Measurements from ENCODE around the gene CYSRT1. TPM values are rescaled to one million over a fixed set of nuclear protein-coding genes. Genes with fewer than 3 reads are reported as not detected.

Gene CYSRT1
- total RNA-seq, 1 experiment from 2014 or later, result 1.7 TPM

DNA sequence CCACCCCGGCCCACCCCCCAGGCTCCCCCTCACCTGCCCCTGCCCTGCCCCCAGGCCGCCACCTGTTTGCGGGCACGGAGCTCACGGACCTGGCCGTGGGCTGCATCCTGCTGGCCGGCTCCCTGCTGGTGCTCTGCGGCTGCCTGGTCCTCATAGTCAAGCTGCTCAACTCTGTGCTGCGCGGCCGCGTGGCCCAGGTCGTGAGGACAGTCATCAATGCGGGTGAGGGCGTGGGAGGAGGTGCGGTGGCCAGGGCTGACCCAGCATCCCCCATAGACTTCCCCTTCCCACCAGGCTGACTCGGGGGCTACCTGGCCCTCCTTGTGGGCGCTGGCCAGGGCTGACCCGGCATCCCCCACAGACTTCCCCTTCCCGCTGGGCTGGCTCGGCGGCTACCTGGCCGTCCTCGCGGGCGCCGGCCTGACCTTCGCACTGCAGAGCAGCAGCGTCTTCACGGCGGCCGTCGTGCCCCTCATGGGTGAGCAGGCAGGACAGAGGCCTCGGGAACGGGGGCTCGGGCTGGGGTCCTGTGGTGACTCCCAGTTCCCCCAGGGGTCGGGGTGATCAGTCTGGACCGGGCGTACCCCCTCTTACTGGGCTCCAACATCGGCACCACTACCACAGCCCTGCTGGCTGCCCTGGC is 9.2 kb downstream of the CYSRT1 start:
- Mint-ChIP-seq H3K27me3 (ENCODE audit: insufficient read depth, unreplicated experiment) (no peaks in the 10 kb centered on the region), H3K27ac (ENCODE audit: unreplicated experiment) (no peak overlapping the region), H3K36me3 (ENCODE audit: insufficient read depth, unreplicated experiment) (peaks cover 14% of the 10 kb centered on the region), H3K9me3 (ENCODE audit: unreplicated experiment) (no peaks in the 10 kb centered on the region), H3K4me3 (ENCODE audit: unreplicated experiment) (no peak overlapping the region), H3K4me1 (ENCODE audit: low read depth, unreplicated experiment) (peaks cover 6% of the 10 kb centered on the region)
- ChIA-PET CTCF (interaction anchor here (0.6 to 1.5 kb wide), 2 partner anchors 45 to 350 kb away, joined by 3 to 4 read pairs; partner anchors contain the start of gene SSNA1), POLR2A (no interaction called here)
- no peak overlapping the region for H3K4me3 ChIP-seq (ENCODE audit: low read depth, low read length)
- BruUV-seq (replicated peaks), result no TSS peak
- H3K27me3 ChIP-seq (replicated peaks; ENCODE audit: control insufficient read depth, insufficient read depth, low read length), result no peaks in the 10 kb centered on the region
- no peaks in the 10 kb centered on the region for H3K9me3 ChIP-seq
- intact Hi-C loops (cut with micrococcal nuclease; ENCODE audit: unreplicated experiment), result no loop called here
- H3K36me3 ChIP-seq (ENCODE audit: control insufficient read depth, insufficient read depth, low read length), result no peaks in the 10 kb centered on the region
- no peak for TF ChIP-seq CTCF (IDR thresholded peaks at IDR 0.05; ENCODE audit: insufficient read depth in 1 of 2, low read depth in 1 of 2, low read length in 1 of 2, severe bottlenecking in 1 of 2, unreplicated experiment in 1 of 2)
- H3K4me1 ChIP-seq, result peaks cover 38% of the 10 kb centered on the region
- no peak for DNase-seq

DNA sequence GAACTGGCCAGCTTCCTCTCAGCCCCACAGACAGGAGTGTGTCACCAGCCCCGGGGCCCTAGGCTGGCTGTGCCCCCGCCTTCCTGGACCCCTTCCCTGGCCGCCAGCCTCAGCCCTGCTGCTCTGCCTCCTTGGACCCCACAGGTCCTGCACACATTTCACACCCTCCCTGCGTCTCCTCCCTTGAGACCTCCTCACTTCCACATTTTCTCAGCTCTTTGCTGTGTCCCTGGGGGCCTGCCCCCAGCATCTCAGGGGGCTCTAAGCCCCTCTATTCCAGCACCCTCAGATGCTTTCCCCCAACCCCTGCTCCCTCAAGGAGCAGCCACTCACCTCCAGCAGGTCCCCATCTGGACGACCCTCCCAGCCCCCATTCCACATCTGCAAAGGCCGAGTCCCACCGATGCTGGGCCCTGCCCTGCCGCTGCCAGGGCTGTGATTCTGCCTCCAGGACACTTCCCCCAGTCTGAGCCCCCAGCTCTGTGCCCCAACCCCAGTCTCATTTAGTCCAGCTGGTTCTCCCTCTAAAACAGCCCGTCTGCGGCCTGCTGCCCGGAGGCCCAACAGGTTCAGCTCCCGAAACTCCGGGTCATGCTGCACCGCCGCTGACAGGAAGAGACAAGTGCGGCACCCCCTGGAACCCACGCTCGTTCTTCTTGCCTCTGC is 9.9 kb downstream of the CYSRT1 start:
- no peaks in the 10 kb centered on the region for H3K36me3 ChIP-seq (ENCODE audit: control insufficient read depth, insufficient read depth, low read length)
- Mint-ChIP-seq H3K4me1 (ENCODE audit: low read depth, unreplicated experiment) (peaks cover 6% of the 10 kb centered on the region), H3K27ac (ENCODE audit: unreplicated experiment) (peak overlapping the region; percentile 21), H3K27me3 (ENCODE audit: insufficient read depth, unreplicated experiment) (no peaks in the 10 kb centered on the region), H3K9me3 (ENCODE audit: unreplicated experiment) (no peaks in the 10 kb centered on the region), H3K4me3 (ENCODE audit: unreplicated experiment) (no peak overlapping the region), H3K36me3 (ENCODE audit: insufficient read depth, unreplicated experiment) (peaks cover 15% of the 10 kb centered on the region)
- H3K4me3 ChIP-seq (ENCODE audit: low read depth, low read length), result no peak overlapping the region
- H3K9me3 ChIP-seq, result no peaks in the 10 kb centered on the region
- no peak for TF ChIP-seq CTCF (IDR thresholded peaks at IDR 0.05; ENCODE audit: insufficient read depth in 1 of 2, low read depth in 1 of 2, low read length in 1 of 2, severe bottlenecking in 1 of 2, unreplicated experiment in 1 of 2)
- no TSS peak for BruUV-seq (replicated peaks)
- ChIA-PET CTCF (interaction anchor here (1.5 kb wide), 1 partner anchor 46 kb away, joined by 4 read pairs; the partner anchor contains the start of gene SSNA1), POLR2A (no interaction called here)
- peaks cover 31% of the 10 kb centered on the region for H3K4me1 ChIP-seq
- no peaks in the 10 kb centered on the region for H3K27me3 ChIP-seq (replicated peaks; ENCODE audit: control insufficient read depth, insufficient read depth, low read length)
- no peak for DNase-seq
- intact Hi-C loops (cut with micrococcal nuclease; ENCODE audit: unreplicated experiment), result loop anchor here (5.0 kb wide), 1 partner anchor 33 kb away; the partner anchor contains the start of gene TPRN

DNA sequence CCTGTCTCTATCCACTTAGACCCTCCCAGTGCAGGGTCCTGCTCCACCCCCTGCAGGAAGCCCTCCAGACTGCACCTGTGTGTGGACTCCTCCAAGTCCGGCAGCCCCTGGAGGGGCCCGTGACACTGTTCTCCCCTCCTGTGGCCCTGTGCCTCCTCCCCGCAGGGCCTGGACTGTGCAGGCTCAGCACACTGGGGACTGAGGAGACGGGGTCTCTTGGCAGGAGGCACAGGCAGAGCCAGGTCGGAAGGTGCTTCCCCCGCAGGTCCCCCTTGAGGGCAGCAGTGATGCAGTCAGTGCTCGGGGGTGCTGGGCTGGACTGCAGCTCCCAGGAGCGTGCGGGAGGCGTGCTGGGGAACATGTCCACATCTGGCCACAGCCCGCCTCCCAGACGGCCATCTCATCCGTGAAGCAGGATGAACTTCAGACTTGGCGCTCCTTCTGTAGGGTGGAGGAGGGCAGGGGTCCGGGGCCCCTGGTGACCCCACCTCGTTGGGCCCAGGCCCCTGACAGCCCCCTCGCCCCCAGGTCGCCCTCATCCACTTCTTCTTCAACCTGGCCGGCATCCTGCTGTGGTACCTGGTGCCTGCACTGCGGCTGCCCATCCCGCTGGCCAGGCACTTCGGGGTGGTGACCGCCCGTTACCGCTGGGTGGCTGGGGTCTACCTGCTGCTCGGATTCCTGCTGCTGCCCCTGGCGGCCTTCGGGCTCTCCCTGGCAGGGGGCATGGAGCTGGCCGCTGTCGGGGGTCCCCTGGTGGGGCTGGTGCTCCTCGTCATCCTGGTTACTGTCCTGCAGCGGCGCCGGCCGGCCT is 10.7 kb downstream of the CYSRT1 start:
- no peaks in the 10 kb centered on the region for H3K27me3 Mint-ChIP-seq (ENCODE audit: insufficient read depth, unreplicated experiment)
- BruUV-seq (replicated peaks), result no TSS peak
- H3K4me3 ChIP-seq (ENCODE audit: low read depth, low read length), result no peak overlapping the region
- H3K9me3 Mint-ChIP-seq (ENCODE audit: unreplicated experiment), result no peaks in the 10 kb centered on the region
- H3K27me3 ChIP-seq (replicated peaks; ENCODE audit: control insufficient read depth, insufficient read depth, low read length), result no peaks in the 10 kb centered on the region
- TF ChIP-seq CTCF (IDR thresholded peaks at IDR 0.05; ENCODE audit: insufficient read depth in 1 of 2, low read depth in 1 of 2, low read length in 1 of 2, severe bottlenecking in 1 of 2, unreplicated experiment in 1 of 2), result peak in 1 of 2 experiments; percentile 19
- no peaks in the 10 kb centered on the region for H3K9me3 ChIP-seq
- POLR2A ChIA-PET, result interaction anchor here (0.9 to 1.1 kb wide), 3 partner anchors 35 to 189 kb away, joined by 3 to 9 read pairs (median 7); no protein-coding TSS in a partner anchor
- CTCF ChIA-PET, result interaction anchor here (0.6 to 1.5 kb wide), 16 partner anchors 9 to 206 kb away, joined by 3 to 24 read pairs (median 6); partner anchors contain the start of genes ANAPC2, MAN1B1, NELFB and RNF224
- H3K4me1 Mint-ChIP-seq (ENCODE audit: low read depth, unreplicated experiment), result peaks cover 6% of the 10 kb centered on the region
- DNase-seq, result no peak
- peaks cover 23% of the 10 kb centered on the region for H3K36me3 Mint-ChIP-seq (ENCODE audit: insufficient read depth, unreplicated experiment)
- peak overlapping the region; percentile 21 for H3K27ac Mint-ChIP-seq (ENCODE audit: unreplicated experiment)
- H3K4me1 ChIP-seq, result peaks cover 24% of the 10 kb centered on the region
- intact Hi-C loops (cut with micrococcal nuclease; ENCODE audit: unreplicated experiment), result loop anchor here (1.0 to 5.0 kb wide), 2 partner anchors 8 to 33 kb away; partner anchors contain the start of genes RNF224 and TPRN
- no peaks in the 10 kb centered on the region for H3K36me3 ChIP-seq (ENCODE audit: control insufficient read depth, insufficient read depth, low read length)
- no peak overlapping the region for H3K4me3 Mint-ChIP-seq (ENCODE audit: unreplicated experiment)
